C4-2B (cell line): ENCODE measurements around the gene POLR1F.

Experiments
- ZFX ChIP-seq: fragments of 450-650 bp; IDR thresholded peaks from 2 replicates; pipeline ENCODE4 v1.6.1; 2017
- TF ChIP-seq, protein P1 (sequence below): fragments of 450-650 bp; conservative IDR thresholded peaks from 2 replicates; pipeline ENCODE4 v1.5.1; 2017; ENCODE audit warnings: mild to moderate bottlenecking

DNA sequence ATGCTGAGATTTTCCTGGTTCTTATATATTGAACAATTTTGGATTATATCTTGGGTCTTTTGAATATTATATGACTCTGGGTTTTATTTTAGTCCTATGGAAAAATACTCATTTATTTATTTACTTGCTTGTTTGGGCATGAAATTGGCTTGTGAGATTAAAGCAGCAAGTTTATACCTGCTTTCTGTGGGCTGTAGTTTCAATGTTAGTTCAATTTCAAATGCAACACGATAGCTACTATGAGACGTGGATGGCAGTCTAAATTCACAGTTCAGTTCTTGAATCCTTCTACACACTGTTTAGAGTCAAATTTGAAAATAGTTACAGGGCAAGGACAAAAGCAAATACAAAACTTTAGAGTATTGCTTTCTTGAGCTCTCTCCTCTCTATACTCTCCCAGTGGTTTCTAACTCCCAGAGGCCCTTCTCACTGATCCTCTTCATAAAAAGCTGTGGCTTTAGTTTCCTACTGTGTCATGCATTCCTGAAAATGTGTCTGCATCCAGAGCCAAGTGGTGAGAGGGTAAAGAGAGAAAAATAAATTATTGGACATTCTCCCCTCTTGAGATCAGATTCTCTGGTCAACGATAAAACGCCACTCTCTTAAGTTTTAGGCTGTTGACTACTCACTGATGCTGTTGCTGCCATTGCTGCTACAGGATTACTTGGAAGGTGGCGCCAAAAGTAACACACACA lies 34.4 kb downstream of the POLR1F start:
- TF ChIP-seq, protein P1, sequence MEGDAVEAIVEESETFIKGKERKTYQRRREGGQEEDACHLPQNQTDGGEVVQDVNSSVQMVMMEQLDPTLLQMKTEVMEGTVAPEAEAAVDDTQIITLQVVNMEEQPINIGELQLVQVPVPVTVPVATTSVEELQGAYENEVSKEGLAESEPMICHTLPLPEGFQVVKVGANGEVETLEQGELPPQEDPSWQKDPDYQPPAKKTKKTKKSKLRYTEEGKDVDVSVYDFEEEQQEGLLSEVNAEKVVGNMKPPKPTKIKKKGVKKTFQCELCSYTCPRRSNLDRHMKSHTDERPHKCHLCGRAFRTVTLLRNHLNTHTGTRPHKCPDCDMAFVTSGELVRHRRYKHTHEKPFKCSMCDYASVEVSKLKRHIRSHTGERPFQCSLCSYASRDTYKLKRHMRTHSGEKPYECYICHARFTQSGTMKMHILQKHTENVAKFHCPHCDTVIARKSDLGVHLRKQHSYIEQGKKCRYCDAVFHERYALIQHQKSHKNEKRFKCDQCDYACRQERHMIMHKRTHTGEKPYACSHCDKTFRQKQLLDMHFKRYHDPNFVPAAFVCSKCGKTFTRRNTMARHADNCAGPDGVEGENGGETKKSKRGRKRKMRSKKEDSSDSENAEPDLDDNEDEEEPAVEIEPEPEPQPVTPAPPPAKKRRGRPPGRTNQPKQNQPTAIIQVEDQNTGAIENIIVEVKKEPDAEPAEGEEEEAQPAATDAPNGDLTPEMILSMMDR: no peak
- TF ChIP-seq ZFX: no peak
